ENCODE results near the gene FGF19.
A peak's percentile ranks its signal among the peaks of the same experiment; 100 is the strongest.

FGF19 gene

DNA sequence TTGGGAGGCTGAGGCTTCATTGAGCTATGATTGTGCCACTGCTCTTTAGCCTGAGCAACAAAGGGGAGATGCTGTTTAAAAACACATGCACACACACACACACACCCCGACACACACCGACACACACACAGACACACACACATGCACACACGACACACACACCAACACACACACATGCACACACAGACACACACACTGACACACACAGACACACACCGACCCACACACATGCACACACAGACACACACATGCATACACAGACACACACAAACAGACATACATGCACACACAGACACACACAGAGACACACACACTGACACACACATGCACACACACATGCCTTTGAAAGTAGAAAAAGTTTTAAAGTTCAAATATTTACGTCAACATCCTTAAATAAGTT lies 23.1 kb downstream of the FGF19 start:
- TF ChIP-seq, protein P1, sequence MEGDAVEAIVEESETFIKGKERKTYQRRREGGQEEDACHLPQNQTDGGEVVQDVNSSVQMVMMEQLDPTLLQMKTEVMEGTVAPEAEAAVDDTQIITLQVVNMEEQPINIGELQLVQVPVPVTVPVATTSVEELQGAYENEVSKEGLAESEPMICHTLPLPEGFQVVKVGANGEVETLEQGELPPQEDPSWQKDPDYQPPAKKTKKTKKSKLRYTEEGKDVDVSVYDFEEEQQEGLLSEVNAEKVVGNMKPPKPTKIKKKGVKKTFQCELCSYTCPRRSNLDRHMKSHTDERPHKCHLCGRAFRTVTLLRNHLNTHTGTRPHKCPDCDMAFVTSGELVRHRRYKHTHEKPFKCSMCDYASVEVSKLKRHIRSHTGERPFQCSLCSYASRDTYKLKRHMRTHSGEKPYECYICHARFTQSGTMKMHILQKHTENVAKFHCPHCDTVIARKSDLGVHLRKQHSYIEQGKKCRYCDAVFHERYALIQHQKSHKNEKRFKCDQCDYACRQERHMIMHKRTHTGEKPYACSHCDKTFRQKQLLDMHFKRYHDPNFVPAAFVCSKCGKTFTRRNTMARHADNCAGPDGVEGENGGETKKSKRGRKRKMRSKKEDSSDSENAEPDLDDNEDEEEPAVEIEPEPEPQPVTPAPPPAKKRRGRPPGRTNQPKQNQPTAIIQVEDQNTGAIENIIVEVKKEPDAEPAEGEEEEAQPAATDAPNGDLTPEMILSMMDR (IDR thresholded peaks at IDR 0.05; ENCODE audit: extremely low read depth, missing control alignments), result no peak
- no peak for DNase-seq (ENCODE audit: low spot score)

DNA sequence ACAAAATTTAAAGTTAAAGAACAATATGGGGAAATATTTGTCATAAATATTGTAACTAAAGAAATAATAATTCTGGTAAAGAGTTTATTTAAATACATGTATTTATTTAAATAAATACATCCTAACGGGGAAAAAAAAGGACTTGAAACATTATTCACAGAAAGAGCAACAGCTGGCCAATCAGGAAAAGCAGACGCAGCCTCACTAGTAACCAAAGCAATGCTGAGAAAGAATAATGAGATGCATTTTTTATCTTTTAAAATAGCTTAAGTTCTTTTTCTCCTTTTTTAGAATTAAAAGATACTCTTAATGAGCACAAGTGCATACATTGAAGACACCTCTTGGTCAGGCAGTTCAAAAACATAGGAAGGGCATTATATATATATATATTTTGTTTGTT lies 26.1 kb downstream of the FGF19 start:
- DNase-seq (ENCODE audit: low spot score), result no peak
- TF ChIP-seq, protein P1 (IDR thresholded peaks at IDR 0.05; ENCODE audit: extremely low read depth, missing control alignments), result no peak

DNA sequence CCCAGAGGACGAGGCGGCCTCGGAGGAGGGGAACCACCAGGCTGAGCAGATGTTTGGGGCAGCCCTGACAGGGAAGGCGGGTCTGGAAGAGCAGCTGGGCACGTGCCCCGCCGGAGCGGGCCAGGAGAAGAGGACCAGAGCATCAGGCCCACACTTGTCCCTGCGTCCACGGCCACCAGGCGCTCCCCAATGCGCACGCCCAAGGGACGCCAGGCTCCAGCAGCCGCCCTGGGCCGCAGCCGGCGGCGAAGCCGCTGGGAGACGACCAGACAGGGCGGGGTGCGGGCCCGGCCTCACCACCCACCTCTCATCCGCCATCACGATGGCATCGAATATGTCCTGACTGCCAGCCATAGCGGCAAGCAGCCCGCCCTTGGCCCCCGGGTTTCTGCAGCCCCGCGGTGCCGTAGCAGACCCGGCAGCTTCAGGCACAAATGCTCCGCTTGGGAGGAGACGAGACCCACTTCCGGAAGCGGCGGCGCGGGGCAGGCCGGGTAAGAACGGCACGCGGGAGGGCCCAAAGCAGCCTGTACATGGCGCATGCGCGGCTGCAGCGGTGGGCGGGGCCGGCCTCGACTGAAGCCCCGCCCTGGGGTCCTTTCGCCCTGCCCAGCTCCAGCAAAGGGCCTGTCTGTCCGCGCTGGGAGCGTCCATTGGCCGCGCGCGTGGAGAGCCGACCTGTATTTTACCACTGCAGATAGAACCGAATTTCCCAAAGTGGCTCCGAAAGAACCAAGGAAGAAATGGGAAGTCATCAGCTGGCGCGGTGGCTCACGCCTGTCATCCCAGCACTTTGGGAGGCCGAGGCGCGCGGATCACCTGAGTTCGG lies 28.7 kb downstream of the FGF19 start, which contains the start of gene LTO1:
Gene LTO1, minus strand, starts transcription at position 468 of the 829 bp plus-strand sequence. Its CDS starts 114 bp downstream, at position 354.
- DNase-seq (ENCODE audit: low spot score), result peak; percentile 99
- TF ChIP-seq, protein P1 (IDR thresholded peaks at IDR 0.05; ENCODE audit: extremely low read depth, missing control alignments), result no peak

DNA sequence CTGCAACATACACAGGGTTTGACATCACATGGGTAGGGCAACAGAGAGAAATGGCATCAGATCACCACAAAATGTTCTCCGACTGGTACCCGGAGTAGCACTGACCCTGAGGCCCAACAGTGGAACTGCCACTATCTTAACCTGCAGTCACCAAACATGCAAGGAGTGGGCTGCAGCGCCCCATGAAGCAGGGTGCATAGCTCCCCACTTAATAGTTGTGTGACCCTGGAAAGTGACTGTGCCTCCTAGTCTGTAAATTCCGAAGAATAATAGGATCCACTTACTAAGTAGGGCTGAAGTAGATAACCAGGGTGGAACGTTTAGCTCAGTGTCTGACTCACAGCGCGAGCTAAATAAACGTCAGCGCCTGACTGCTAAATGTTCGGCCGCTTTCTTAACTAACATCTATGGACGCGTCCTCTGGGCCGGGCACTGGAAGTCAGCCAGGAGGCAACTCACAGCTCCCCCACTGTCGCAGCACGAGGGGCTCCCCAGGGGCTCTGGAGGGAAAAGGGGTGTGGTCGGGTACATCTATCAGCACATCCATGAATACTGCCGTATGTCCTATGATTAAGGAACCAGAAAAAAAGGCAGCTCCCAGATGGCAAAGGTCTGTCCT lies 29.4 kb downstream of the FGF19 start:
- TF ChIP-seq, protein P1 (IDR thresholded peaks at IDR 0.05; ENCODE audit: extremely low read depth, missing control alignments), result no peak
- DNase-seq (ENCODE audit: low spot score), result no peak

DNA sequence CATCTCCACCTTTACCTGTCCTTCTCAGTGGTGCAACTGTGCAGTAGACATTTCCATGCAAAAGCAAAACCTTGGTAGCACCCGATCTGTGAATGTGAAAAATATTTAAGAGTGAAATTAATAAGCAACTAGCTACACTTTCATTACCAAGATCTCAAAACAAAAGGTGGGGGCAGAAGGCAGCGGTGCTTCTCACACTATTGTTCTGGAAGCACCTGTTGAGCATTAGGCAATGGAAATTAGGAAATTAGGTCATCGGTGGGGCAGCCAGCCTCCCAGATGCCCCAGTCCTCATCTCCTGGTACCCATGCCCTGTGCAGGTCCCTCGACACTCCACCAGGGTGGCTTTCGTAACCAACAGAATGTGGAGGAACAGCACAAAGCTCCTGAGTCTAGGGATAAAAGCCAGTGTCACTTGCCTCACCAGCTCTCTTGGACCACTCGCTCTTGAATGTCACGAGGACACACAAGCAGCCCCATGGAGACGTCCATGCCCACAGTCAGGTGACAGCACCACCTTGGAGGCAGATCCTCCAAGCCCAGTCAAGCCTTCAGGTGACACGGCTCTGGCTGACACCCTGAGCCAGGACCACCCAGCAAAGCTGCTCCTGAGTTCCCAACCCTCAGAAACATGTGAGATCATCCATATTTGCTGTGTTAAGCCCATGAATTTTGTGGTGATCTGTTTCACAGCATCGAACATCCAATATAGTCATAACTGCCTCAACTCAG lies 31.9 kb downstream of the FGF19 start:
- TF ChIP-seq, protein P1 (IDR thresholded peaks at IDR 0.05; ENCODE audit: extremely low read depth, missing control alignments), result no peak
- no peak for DNase-seq (ENCODE audit: low spot score)

DNA sequence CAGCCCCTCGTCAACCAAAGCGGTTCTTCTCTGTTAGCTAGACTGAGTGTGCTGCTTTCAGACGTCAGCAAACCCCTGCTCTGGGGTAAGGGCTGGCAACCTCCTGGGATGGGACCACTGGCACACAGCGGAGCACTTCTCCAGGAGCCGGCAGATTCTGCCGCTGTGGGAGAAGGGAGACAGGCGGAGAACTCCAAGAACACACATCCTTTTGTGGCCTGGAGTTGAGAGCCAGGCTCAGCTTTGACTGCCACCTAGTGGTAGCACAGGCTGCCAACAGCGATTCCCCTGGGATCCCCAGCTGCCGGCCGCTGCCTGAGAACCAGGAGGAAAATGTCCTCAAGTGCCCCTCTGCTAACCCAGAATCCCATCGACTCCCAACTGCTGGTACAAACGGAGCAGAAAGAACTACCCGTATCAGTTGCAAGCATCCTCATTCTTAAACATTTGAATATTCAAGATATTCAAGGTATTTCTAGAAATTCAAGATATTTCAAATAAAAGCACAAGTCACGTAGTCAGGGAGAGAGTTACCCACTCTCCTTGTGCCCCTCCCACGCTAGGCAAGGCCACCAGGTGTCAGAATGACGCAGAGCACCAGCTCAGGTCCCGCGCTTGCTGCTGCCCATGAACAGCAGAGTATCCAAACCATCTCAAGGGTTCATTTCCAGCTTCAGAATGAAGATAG lies 33.5 kb downstream of the FGF19 start:
- TF ChIP-seq, protein P1 (IDR thresholded peaks at IDR 0.05; ENCODE audit: extremely low read depth, missing control alignments), result peak; percentile 89
- peak; percentile 91 for DNase-seq (ENCODE audit: low spot score)
